Hematopoietic multipotent progenitor cell (in vitro differentiated cells): Measurements from ENCODE around the gene GMPR2. TPM values are rescaled to one million over a fixed set of nuclear protein-coding genes. Genes with fewer than 3 reads are reported as not detected.

Experiments
- DNase-seq, 3 donors: peaks; one replicate each; pipeline ENCODE4 v3.0.0-alpha.2; 2011 to 2015; ENCODE audit warnings: low read depth in 2 of 3, low spot score in 2 of 3
- total RNA-seq: library from RNA; depleted of rRNA; stranded (reverse); fragments of >200 nt; gene quantifications from one replicate; pipeline ENCODE4 v1.2.3, GENCODE V29; 2012

Gene GMPR2
- total RNA-seq = 78.9 TPM

GRCh38 chr14:24232645-24233537 lies at the start of gene GMPR2:
TSS of gene GMPR2 (plus strand) at chr14:24232929. CDS start at chr14:24233254, 325 bp downstream.
- DNase-seq = peak in 1 of 3 donors; percentile 14

GRCh38 chr14:24183014-24183481 lies 49.7 kb upstream of the GMPR2 start:
- no peak for DNase-seq

- no peak for DNase-seq
Measured at GRCh38 chr14:24184104-24184970, 48.4 kb upstream of the GMPR2 start.

- no peak for DNase-seq
Measured at GRCh38 chr14:24185026-24185425, 47.7 kb upstream of the GMPR2 start.

GRCh38 chr14:24185741-24186140 lies 47.0 kb upstream of the GMPR2 start:
- no peak for DNase-seq

- DNase-seq = no peak
Measured at GRCh38 chr14:24186831-24187538, 45.7 kb upstream of the GMPR2 start.

GRCh38 chr14:24187539-24187915 lies 45.2 kb upstream of the GMPR2 start:
- DNase-seq = no peak

GRCh38 chr14:24188251-24189058 lies 44.3 kb upstream of the GMPR2 start, which contains the start of gene IPO4:
TSS of gene IPO4 (minus strand) at chr14:24188816. CDS start at chr14:24188787, 29 bp downstream.
- DNase-seq = peak; percentile 86 to 97 (median 97)

GRCh38 chr14:24189059-24189375 lies 43.7 kb upstream of the GMPR2 start:
- DNase-seq = no peak

- no peak for DNase-seq
Measured at GRCh38 chr14:24189460-24189859, 43.3 kb upstream of the GMPR2 start.

GRCh38 chr14:24190416-24190815 lies 42.3 kb upstream of the GMPR2 start:
- no peak for DNase-seq

- no peak for DNase-seq
Measured at GRCh38 chr14:24192933-24193332, 39.8 kb upstream of the GMPR2 start.

- no peak for DNase-seq
Measured at GRCh38 chr14:24194186-24194872, 38.4 kb upstream of the GMPR2 start.

GRCh38 chr14:24194873-24195185 lies 37.9 kb upstream of the GMPR2 start:
- DNase-seq = no peak

- peak; percentile 80 to 92 (median 90) for DNase-seq
Measured at GRCh38 chr14:24195186-24196070, 37.3 kb upstream of the GMPR2 start, which contains the start of gene TM9SF1. TSS of gene TM9SF1 (minus strand) at chr14:24195441. CDS start at chr14:24195019, 422 bp downstream.

GRCh38 chr14:24196071-24197055 lies 36.4 kb upstream of the GMPR2 start:
- DNase-seq = peak in 1 of 3 donors; percentile 26

GRCh38 chr14:24197056-24197450 lies 35.7 kb upstream of the GMPR2 start:
- no peak for DNase-seq
